WI38 (cell line): Measurements from ENCODE around the gene ZNF892.
"Not testable (repeated sequence)": the region's sequence is repeated elsewhere in the genome, so short reads cannot be mapped to it uniquely, and the experiment has no call there.

ENCODE experiments used
- H3K4me3 ChIP-seq: 2 replicates; pipeline ENCODE4 v1.5.1; 2011; ENCODE audit warnings: low read depth, mild to moderate bottlenecking, control low read depth, low read length
- TF ChIP-seq, protein P1 (sequence below): IDR thresholded peaks from 2 replicates; pipeline ENCODE4 v1.5.1; 2012; ENCODE audit warnings: low read depth, mild to moderate bottlenecking, control low read depth, low read length

The ZNF892 gene

DNA sequence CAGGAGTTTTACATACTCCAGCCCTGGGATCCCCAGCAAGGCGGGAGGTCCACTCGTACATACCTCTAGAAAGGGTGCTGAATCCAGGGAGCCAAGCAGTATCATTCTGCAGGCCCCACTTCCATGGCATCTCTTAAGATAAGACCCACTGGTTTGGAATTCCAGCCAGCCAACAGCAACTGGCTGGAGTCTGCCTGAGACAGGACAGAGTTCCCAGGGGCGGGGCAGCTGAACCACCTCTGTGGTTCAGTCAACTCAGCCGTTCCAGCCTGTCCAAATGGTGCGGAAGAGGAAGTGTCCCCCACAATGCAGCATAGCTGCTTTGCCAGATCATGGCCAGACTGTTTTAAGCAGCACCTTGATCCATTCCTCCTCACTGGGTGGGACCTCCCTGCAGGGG lies 33.2 kb downstream of the ZNF892 start:
- no peak overlapping the region for H3K4me3 ChIP-seq
- TF ChIP-seq, protein P1, sequence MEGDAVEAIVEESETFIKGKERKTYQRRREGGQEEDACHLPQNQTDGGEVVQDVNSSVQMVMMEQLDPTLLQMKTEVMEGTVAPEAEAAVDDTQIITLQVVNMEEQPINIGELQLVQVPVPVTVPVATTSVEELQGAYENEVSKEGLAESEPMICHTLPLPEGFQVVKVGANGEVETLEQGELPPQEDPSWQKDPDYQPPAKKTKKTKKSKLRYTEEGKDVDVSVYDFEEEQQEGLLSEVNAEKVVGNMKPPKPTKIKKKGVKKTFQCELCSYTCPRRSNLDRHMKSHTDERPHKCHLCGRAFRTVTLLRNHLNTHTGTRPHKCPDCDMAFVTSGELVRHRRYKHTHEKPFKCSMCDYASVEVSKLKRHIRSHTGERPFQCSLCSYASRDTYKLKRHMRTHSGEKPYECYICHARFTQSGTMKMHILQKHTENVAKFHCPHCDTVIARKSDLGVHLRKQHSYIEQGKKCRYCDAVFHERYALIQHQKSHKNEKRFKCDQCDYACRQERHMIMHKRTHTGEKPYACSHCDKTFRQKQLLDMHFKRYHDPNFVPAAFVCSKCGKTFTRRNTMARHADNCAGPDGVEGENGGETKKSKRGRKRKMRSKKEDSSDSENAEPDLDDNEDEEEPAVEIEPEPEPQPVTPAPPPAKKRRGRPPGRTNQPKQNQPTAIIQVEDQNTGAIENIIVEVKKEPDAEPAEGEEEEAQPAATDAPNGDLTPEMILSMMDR = no peak

DNA sequence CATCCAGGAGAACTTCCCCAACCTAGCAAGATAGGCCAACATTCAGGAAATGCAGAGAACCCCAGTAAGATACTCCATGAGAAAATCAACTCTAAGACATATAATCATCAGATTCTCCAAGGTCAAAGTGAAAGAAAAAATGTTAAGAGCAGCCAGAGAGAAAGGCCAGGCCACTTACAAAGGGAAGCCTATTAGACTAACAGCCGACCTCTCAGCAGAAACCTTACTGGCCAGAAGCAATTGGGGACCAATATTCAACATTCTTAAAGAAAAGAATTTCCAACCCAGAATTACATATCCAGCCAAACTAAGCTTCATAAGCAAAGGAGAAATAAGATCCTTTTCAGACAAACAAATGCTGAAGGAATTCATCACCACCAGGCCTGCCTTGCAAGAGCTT lies 34.8 kb downstream of the ZNF892 start:
- H3K4me3 ChIP-seq = not testable (repeated sequence)
